MM.1S (cell line): ENCODE results near the gene NPC2.

Experiments used
- CTCF ChIP-seq: fragments of 300-600 bp; sonication (generic); IDR thresholded peaks from 2 replicates; pipeline ENCODE4 v1.5.1; 2016; ENCODE audit warnings: antibody characterized with exemption, low read length, mixed read lengths
- EZH2 ChIP-seq: fragments of 300-600 bp; sonication (generic); optimal IDR thresholded peaks from 2 replicates; pipeline ENCODE3; 2017; ENCODE audit warnings: low read depth, mild to moderate bottlenecking, antibody characterized with exemption, low read length, mixed read lengths
- EZH2phosphoT487 ChIP-seq: fragments of 300-600 bp; sonication (generic); IDR thresholded peaks from 2 replicates; pipeline ENCODE4 v1.6.1; 2018; ENCODE audit warnings: antibody characterized with exemption, low read length

DNA sequence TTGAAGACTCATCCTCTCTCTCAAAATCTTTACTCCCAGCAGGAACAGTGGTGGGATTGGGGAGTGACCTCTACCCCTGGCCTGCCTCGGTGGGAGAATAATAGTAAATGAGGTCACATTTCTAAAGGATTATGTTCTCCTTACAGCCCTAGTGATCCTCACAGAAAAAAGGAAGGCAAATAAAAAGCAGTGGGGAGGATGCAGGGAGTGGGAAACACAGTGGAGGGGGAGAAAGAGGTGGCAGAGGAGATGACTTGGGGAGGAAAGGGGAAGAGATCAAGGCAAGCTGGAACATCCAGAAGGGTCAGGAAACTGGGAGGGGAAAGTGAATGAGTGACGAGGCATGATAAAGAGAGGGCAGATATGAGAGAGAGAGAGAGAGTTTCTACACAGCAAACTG, 58.8 kb downstream of the NPC2 start:
- no peak for TF ChIP-seq CTCF
- no peak for TF ChIP-seq EZH2phosphoT487
- TF ChIP-seq EZH2, result no peak
